ENCODE results near the gene RPL10A.
A peak's percentile ranks its signal among the peaks of the same experiment; 100 is the strongest.

RPL10A gene

DNA sequence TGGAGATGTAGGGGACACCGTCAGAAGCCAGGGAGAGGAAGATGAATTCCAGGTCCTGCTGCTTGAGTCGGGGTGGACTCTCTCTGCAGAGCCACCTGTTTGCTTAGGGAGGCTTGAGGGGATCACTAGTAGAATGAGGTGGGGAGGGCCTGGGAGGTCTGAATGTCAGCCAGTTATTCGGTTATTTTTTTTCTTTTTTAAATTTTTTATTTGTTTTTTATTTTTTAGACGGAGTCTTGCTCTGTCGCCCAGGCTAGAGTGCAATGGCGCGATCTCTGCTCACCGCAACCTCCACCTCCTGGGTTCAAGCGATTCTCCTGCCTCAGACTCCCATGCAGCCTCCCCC is 20.3 kb downstream of the RPL10A start:
- no peak for DNase-seq (ENCODE audit: low spot score)
- peak overlapping the region; percentile 98 to 99 for H3K27ac ChIP-seq
- no peak for TF ChIP-seq CTCF (IDR thresholded peaks at IDR 0.05)
- no peak overlapping the region for H3K4me3 ChIP-seq

DNA sequence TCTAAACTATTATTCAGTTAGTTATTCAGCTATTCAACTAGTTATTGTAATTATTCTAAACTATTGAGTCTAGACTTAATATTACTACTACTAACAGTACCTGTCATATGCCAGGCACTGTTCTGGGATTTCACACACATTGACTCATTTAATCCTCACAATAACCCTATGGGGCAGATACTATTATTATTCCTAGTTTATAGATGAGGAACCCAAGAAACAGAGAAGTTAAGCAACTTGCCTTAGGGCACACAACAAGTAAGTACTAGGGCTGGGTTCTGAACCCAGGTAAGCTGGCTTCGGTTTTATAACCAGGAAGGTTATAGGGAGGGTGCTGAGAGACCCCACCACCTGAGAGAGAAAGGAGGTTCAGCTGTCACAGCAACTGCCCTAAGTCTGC is 20.9 kb downstream of the RPL10A start:
- Histone ChIP-seq H3K27ac (peak overlapping the region; percentile 98 to 99), H3K4me3 (no peak overlapping the region)
- DNase-seq (ENCODE audit: low spot score): no peak
- TF ChIP-seq CTCF (IDR thresholded peaks at IDR 0.05): no peak

DNA sequence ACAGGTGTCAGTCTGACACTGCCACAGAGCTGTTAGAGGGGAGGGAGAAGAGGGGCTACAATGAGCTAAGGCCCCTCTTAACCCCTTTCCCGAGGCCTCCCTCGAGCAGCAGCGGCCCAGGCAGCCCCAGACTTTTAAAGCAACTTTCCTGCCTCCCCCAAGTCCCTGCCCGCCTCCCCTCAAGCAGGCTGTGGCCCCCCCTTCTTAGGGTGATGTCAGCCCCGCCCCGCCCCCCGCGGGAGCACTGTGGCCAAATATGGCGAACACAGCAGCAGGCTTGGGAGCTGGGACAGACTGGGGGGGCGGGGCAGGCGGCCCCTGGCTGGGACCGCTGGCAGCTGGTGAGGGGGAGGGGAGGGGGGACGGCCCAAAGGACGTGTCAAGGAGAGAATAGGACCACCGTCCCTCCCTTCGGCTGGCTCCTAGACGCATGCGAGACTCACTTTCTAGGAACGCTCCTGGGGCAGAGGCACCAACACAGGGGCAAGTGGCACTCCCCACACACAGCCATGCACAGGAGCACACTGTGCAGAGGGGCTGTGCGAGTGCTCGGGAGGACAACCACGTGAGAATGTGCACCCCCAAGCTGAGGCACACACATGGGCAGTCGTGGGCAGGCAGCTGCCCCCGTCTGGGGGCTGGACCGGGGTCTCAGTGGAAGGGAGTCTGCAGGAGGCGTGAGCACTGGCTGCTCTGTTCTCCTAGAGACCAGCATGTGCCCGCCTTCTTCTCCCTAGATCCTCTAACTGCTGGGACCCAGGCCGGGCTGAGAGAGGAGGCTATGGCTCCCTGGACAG is 22.0 kb downstream of the RPL10A start:
- TF ChIP-seq CTCF (IDR thresholded peaks at IDR 0.05): no peak
- peak; percentile 96 for DNase-seq (ENCODE audit: low spot score)
- Histone ChIP-seq H3K4me3 (peak overlapping the region; percentile 66), H3K27ac (peak overlapping the region; percentile 98 to 99)

- no peak for TF ChIP-seq CTCF (IDR thresholded peaks at IDR 0.05)
- no peak for DNase-seq (ENCODE audit: low spot score)
- Histone ChIP-seq H3K4me3 (peak overlapping the region; percentile 66), H3K27ac (peak overlapping the region; percentile 98 to 99)
Observed at GRCh38 chr6:35490821-35491557, 22.8 kb downstream of the RPL10A start.

DNA sequence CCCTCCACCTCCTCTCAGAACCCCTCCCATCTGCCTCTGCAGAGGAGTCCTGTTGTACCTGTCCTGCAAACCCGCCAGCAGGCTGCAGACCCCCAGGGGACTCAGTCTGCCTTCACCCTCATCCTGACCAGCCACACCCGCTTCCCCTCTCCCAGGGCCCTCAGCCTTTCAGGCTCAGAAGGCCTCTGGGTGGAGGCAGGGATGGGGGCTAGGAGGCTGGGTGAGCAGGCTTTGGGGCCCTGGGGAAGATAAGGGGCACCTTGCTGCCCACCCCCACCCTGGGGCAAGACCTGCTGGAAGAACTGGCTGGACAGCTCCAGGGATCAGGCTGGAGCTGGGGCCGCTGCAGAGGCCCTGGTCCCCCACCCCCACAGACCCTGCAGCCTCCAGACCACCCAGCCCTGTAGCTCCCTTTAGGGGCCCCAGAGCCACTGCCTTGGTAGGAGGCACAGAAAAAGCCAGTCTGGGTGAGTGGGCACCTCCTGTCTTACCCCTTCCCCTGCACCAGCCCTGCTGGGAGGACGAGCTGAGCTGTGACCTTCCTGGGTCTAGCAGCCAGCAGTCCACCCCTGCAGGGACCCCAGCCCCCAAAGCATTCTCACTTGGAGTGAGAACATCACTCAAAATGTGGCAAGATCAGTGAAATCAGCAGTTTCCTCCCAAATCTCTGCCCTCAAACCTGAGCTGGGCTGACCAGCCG is 23.5 kb downstream of the RPL10A start:
- no peak for DNase-seq (ENCODE audit: low spot score)
- no peak for TF ChIP-seq CTCF (IDR thresholded peaks at IDR 0.05)
- Histone ChIP-seq H3K27ac (peak overlapping the region; percentile 98 to 99), H3K4me3 (peak overlapping the region; percentile 66)

DNA sequence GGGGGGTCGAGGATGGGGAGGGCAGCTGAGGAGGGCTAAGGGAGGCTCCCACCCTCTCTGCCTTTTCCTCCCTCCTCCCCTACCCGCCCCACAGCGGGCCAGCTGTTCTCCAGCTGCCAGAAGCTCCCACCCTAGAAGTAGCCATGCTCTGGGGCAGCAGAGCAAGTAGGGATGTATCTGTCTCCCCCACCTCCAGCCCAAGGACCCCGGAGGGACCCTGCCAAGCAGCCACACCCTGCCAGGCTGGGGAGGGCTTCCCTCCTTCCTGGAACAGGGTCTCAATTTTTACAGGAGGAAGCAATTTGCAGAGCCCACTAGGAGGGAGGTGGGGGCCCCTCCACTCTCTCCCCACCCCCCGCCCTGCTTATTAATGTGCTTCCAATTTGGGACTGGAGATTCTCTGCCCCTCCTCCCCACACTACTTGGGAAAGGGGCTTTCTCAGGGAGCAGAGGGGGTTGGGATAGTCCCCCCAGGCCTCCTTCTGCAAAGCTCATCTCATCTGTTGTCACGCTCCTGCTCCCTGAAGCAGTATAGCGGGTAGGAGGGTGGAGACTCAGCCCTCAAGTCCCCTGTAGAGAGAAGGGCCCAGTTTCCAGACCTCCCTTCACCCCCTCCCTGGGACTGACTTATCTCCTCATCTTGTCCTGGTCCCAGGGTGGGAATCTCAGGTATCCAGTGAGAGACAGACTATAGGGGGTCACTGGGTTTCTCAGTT is 24.2 kb downstream of the RPL10A start:
- no peak for TF ChIP-seq CTCF (IDR thresholded peaks at IDR 0.05)
- H3K27ac ChIP-seq: peak overlapping the region; percentile 98 to 99

More for the DNA sequence above, 24.2 kb downstream of the RPL10A start:
- DNase-seq (ENCODE audit: low spot score): no peak
- H3K4me3 ChIP-seq: peak overlapping the region; percentile 96

All from coronary artery (tissue), 2 donors.